ENCODE results near the gene CD48. TPM values are rescaled to one million over a fixed set of nuclear protein-coding genes. Genes with fewer than 3 reads are reported as not detected.

Gene CD48
- total and polyA plus RNA-seq, 7 donors = 2.9 to 112 (median 4.5) TPM

DNA sequence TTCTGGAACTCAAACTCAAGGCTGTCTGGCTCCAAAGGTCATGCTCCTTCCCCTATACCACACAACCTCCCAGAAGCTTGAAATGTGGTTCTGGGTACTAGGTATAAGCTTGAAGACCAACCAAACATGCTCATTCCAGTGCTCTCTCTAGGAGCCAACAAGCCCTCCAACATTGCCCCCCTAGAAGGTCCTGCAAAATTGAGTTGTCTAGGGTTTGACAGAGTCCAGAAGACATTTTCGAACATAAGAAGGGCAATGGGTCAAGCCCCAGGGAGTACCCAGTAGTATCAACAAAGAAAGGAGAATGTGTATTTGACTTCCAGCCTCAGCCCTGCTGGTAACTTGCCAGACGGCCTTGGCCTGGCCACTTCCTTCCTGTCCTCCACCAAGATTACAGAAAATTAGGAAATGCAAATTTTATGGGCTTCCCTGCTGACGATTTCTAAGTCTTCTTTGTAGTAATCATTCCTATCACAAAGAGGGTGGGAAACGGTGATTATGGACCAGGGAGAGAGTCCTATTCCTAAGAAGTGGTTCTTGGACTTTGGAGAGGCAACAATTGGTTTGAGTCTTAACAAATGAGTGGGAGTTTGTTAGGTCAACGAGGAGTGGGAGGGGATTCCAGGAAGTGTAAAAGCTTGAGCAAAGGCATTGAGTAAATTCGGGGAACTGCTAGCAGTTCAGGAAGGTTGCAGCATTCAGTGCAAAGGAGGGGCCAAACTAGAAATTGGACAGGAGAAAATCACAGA is 46.1 kb downstream of the CD48 start:
- H3K27ac ChIP-seq = peak overlapping the region in 1 of 4 donors; percentile 57
- no peak for DNase-seq
- TF ChIP-seq CTCF (IDR thresholded peaks at IDR 0.05) (no peak), EP300 (IDR thresholded peaks at IDR 0.05) (peak in 1 of 4 donors; percentile 5)
- no peaks in the 10 kb centered on the region for H3K9me3 ChIP-seq
- no peaks in the 10 kb centered on the region for H3K27me3 ChIP-seq
- no peak overlapping the region for H3K4me3 ChIP-seq
- H3K36me3 ChIP-seq = no peaks in the 10 kb centered on the region
- H3K4me1 ChIP-seq = no peaks in the 10 kb centered on the region
- WGBS, 2 donors = 29 to 52% methylated on average over 6 of the region's 6 CpGs
- intact Hi-C loops (cut with DNase I) = no loop called here

GRCh38 chr1:160664573-160665051 is 47.0 kb downstream of the CD48 start:
- H3K36me3 ChIP-seq = no peaks in the 10 kb centered on the region
- H3K4me1 ChIP-seq = no peaks in the 10 kb centered on the region
- no peaks in the 10 kb centered on the region for H3K27me3 ChIP-seq
- no peaks in the 10 kb centered on the region for H3K9me3 ChIP-seq
- DNase-seq = no peak
- intact Hi-C loops (cut with DNase I) = no loop called here
- H3K27ac ChIP-seq = no peak overlapping the region
- TF ChIP-seq EP300 (IDR thresholded peaks at IDR 0.05) (no peak), POLR2A (IDR thresholded peaks at IDR 0.05) (no peak), CTCF (IDR thresholded peaks at IDR 0.05) (no peak), POLR2AphosphoS5 (IDR thresholded peaks at IDR 0.05) (no peak)
- no peak overlapping the region for H3K4me3 ChIP-seq
- WGBS, 2 donors = 43 to 66% methylated on average over 3 of the region's 3 CpGs

- no peak overlapping the region for H3K4me3 ChIP-seq
- no peak for DNase-seq
- no peak for TF ChIP-seq POLR2A (IDR thresholded peaks at IDR 0.05)
- no peak for TF ChIP-seq CTCF (IDR thresholded peaks at IDR 0.05)
- TF ChIP-seq POLR2AphosphoS5 (IDR thresholded peaks at IDR 0.05) = no peak
- no peak for TF ChIP-seq EP300 (IDR thresholded peaks at IDR 0.05)
- H3K27me3 ChIP-seq = no peaks in the 10 kb centered on the region
- 73 to 93% methylated on average over 4 of the region's 4 CpGs for WGBS, 2 donors
- no peaks in the 10 kb centered on the region for H3K9me3 ChIP-seq
- H3K27ac ChIP-seq = no peak overlapping the region
- H3K4me1 ChIP-seq = no peaks in the 10 kb centered on the region
- no peaks in the 10 kb centered on the region for H3K36me3 ChIP-seq
- intact Hi-C loops (cut with DNase I) = no loop called here
Observed at GRCh38 chr1:160662910-160663309, 48.7 kb downstream of the CD48 start.

GRCh38 chr1:160659566-160659965 is 52.1 kb downstream of the CD48 start:
- Histone ChIP-seq H3K36me3 (no peaks in the 10 kb centered on the region), H3K27me3 (no peaks in the 10 kb centered on the region), H3K9me3 (no peaks in the 10 kb centered on the region), H3K27ac (no peak overlapping the region), H3K4me1 (no peaks in the 10 kb centered on the region), H3K4me3 (no peak overlapping the region)
- intact Hi-C loops (cut with DNase I) = no loop called here
- DNase-seq = no peak
- TF ChIP-seq POLR2AphosphoS5 (IDR thresholded peaks at IDR 0.05) (no peak), EP300 (IDR thresholded peaks at IDR 0.05) (no peak), POLR2A (IDR thresholded peaks at IDR 0.05) (no peak), CTCF (IDR thresholded peaks at IDR 0.05) (no peak)
- WGBS, 2 donors = 95 to 96% methylated on average over 4 of the region's 4 CpGs

- H3K27ac ChIP-seq = no peak overlapping the region
- intact Hi-C loops (cut with DNase I) = no loop called here
- H3K36me3 ChIP-seq = no peaks in the 10 kb centered on the region
- 90 to 91% methylated on average over 2 of the region's 2 CpGs for WGBS, 2 donors
- H3K9me3 ChIP-seq = no peaks in the 10 kb centered on the region
- H3K27me3 ChIP-seq = no peaks in the 10 kb centered on the region
- H3K4me3 ChIP-seq = no peak overlapping the region
- H3K4me1 ChIP-seq = no peaks in the 10 kb centered on the region
- DNase-seq = no peak
- TF ChIP-seq CTCF (IDR thresholded peaks at IDR 0.05) (no peak), EP300 (IDR thresholded peaks at IDR 0.05) (no peak), POLR2AphosphoS5 (IDR thresholded peaks at IDR 0.05) (no peak), POLR2A (IDR thresholded peaks at IDR 0.05) (no peak)
Observed at GRCh38 chr1:160658814-160659193, 52.8 kb downstream of the CD48 start.
